GM10248 (cell line): ENCODE results near the gene MTARC2.
A peak's percentile ranks its signal among the peaks of the same experiment; 100 is the strongest.
"Not testable (repeated sequence)": the region's sequence is repeated elsewhere in the genome, so short reads cannot be mapped to it uniquely, and the experiment has no call there.

Experiments used
- CTCF ChIA-PET: fragments of 300-600 bp; sonication (Branson Sonifier 250); formaldehyde crosslinking; extraction: SDS; loops from one replicate; lab custom pipeline; 2021; ENCODE audit warnings: antibody characterized with exemption; lab: Yijun Ruan, JAX
- POLR2A ChIA-PET: fragments of 350-650 bp; sonication (Branson Sonifier 250); formaldehyde crosslinking; extraction: SDS; loops from one replicate; lab custom pipeline; 2020; ENCODE audit warnings: antibody characterized with exemption; lab: Yijun Ruan, JAX
- DNase-seq: peaks from one replicate; pipeline ENCODE4 v3.0.0; 2012; ENCODE audit errors: extremely low spot score
- CTCF ChIP-seq: IDR thresholded peaks from 2 replicates; pipeline ENCODE4 v1.5.1; 2012; ENCODE audit warnings: mild to moderate bottlenecking, low read depth; ENCODE audit errors: extremely low read depth, missing control alignments, control extremely low read depth

Gene MTARC2

GRCh38 chr1:220710333-220710732 lies 37.8 kb upstream of the MTARC2 start:
- TF ChIP-seq CTCF = no peak
- ChIA-PET CTCF (interaction anchor here (1.0 to 1.5 kb wide), 2 partner anchors 24 to 59 kb away, joined by 3 to 4 read pairs; no protein-coding TSS in a partner anchor), POLR2A (no interaction called here)
- no peak for DNase-seq

- POLR2A ChIA-PET = no interaction called here
- CTCF ChIA-PET = interaction anchor here (1.5 kb wide), 1 partner anchor 23 kb away, joined by 4 read pairs; no protein-coding TSS in a partner anchor
- no peak for TF ChIP-seq CTCF
- peak; percentile 44 for DNase-seq
Measured at GRCh38 chr1:220711056-220711809, 36.9 kb upstream of the MTARC2 start.

- CTCF ChIA-PET, POLR2A ChIA-PET: not testable (repeated sequence)
Measured at GRCh38 chr1:220715986-220716385, 32.1 kb upstream of the MTARC2 start.

GRCh38 chr1:220717800-220718640 lies 30.1 kb upstream of the MTARC2 start:
- ChIA-PET CTCF (interaction anchor here (1.1 to 1.3 kb wide), 2 partner anchors 10 to 15 kb away, joined by 3 read pairs; no protein-coding TSS in a partner anchor), POLR2A (no interaction called here)
- no peak for TF ChIP-seq CTCF
- no peak for DNase-seq

More at GRCh38 chr1:220715986-220716385, 32.1 kb upstream of the MTARC2 start:
- not testable (repeated sequence) for DNase-seq

GRCh38 chr1:220721266-220721665 lies 26.9 kb upstream of the MTARC2 start:
- CTCF ChIA-PET = interaction anchor here (2.1 kb wide), 1 partner anchor 12 kb away, joined by 12 read pairs; no protein-coding TSS in a partner anchor
- DNase-seq, POLR2A ChIA-PET: not testable (repeated sequence)

- ChIA-PET CTCF (interaction anchor here (1.0 to 2.1 kb wide), 2 partner anchors 9 to 14 kb away, joined by 3 to 4 read pairs; no protein-coding TSS in a partner anchor), POLR2A (no interaction called here)
- TF ChIP-seq CTCF = no peak
- DNase-seq = no peak
Measured at GRCh38 chr1:220726634-220727033, 21.5 kb upstream of the MTARC2 start.

GRCh38 chr1:220727519-220727918 lies 20.6 kb upstream of the MTARC2 start:
- CTCF ChIA-PET = interaction anchor here (1.5 to 1.9 kb wide), 4 partner anchors 10 to 446 kb away, joined by 3 to 6 read pairs (median 3); no protein-coding TSS in a partner anchor

More at GRCh38 chr1:220727519-220727918, 20.6 kb upstream of the MTARC2 start:
- no peak for TF ChIP-seq CTCF
- DNase-seq = no peak
- POLR2A ChIA-PET = no interaction called here
